ENCODE data around the gene KLHL3.

The KLHL3 gene

DNA sequence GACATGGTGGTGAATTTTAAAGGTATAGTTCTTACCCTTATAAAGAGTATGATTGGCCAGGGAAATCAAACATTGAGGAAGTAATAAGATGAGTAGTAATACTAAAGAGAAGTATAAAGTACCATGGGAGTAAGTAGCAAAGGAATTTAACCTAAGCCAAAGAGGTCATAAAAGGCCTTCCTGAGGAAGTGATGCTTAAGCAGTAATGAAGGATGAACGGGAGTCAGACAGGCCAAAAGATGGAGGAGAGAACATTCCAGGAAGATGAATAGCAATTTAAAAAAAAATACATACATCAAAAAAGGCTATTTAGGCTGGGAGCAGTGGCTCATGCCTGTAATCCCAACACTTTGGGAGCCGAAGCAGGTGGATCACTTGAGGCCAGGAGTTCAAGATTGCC is 29.0 kb downstream of the KLHL3 start:
- no peak for DNase-seq

DNA sequence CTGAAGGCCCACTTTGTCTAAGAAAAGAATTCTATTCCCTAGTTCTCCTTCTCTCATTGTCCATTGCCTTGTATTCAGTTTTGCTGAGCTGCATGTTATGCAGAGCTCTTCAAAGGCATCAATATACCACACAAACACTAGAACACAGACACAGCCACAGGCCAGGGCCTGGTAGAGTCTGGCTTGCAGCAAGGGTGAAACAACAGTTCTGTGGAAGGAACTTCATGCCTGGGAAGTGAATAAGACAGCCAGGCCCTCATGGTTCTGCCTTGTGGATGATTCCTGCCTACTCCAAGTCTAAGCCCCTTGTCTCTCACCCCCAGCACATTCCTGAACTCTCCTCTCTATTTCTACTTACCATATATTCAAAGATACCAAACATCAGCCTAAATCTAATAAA is 30.8 kb downstream of the KLHL3 start:
- DNase-seq, result no peak

DNA sequence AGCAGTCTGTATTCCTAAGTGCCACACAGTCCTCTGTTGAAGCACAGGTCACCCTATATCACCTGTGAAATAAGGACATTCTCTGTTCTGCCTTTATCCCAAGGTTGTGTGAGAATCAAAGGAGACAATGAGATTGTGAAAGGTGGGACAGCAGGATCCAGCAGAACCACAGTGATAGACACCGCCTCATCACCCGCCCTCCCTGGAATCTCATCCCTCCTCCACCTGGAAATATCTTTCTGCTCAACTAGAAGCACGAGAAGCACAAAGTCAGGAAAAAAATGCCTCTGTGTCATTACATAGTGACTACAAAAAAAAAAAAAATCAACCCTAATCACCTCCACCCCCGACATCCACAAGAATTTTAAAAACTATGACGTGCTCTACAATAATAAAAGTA is 32.3 kb downstream of the KLHL3 start:
- DNase-seq, result no peak

DNA sequence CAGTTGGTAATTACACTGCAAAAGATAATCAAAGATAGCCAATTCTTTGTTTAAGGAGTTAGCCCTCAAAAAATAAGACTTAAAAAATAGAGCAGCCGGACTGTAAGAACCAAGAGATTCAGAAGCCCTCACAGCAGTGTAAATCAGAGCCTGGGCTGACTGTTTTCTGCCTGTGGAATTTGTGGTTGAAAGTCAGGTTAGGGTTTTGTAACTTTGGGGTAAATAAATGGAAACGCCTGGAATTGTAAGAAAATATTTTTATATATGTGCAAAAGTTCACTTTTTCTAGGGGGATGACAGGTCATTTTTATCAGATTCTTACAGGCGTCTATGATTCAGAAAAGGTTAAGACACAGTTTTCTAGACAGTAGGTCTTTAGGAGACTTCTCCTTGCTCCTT is 35.6 kb downstream of the KLHL3 start:
- DNase-seq, result no peak

DNA sequence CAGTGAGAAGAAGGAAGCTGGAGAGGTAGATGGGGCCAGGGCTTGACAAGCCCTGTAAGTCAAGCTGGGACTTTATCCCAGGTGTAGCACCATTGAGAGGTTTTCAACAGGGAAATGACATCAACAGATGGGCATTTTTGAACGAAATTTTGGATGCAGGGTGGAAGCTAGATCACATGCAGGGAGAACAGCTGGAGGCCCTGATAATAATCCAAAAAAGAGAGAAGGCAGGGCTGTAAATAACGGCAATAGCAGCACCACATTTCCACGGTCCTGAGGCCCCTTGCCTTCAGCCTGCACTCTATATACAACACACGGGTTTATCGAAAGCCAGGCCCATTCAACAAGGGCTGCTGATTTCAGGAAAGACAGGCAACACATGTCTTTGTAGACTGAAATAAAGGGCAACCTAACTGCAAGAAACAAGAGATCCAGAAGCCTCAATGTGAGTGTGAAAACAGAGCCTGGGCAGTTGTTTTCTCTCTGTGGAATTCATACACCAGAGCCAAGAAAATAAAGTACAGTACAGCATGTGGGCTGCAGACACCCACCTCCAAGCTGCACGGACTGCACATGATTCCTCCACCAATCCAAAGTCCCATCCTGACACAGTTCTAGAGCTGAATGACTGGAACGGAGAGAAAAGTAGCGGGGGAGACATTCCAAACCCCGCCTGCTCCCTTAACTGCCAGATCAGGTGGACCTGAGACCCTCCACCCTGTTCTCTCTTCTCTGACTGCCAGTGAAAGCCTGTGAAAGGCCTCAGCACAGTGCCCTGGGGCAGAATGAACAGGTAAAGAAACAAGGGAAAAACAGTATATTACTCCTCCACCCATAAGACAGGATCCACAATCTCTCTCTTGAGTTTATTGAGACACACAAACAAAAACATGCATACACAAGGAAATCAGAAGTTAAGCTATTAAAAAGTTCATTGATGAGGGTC is 36.3 kb downstream of the KLHL3 start:
- DNase-seq, result no peak

DNA sequence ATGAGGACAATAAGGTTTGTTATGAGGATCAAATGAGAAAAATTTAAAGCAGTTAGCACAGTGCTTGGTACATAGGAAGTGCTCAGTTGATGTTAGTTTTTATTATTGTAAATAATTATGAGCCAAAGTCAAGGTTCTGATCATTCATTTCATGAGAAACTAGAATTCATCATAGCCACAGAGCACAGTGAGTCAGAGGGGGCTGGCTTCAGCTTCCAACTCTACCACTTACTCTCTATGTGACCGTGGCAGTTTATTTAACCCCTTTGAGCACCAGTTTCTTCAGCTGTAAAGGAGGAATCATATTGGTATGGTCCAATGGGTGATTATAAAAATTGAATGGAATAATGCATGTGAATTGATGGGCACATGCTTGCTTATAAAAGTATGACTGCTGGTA is 39.4 kb downstream of the KLHL3 start:
- no peak for DNase-seq

DNA sequence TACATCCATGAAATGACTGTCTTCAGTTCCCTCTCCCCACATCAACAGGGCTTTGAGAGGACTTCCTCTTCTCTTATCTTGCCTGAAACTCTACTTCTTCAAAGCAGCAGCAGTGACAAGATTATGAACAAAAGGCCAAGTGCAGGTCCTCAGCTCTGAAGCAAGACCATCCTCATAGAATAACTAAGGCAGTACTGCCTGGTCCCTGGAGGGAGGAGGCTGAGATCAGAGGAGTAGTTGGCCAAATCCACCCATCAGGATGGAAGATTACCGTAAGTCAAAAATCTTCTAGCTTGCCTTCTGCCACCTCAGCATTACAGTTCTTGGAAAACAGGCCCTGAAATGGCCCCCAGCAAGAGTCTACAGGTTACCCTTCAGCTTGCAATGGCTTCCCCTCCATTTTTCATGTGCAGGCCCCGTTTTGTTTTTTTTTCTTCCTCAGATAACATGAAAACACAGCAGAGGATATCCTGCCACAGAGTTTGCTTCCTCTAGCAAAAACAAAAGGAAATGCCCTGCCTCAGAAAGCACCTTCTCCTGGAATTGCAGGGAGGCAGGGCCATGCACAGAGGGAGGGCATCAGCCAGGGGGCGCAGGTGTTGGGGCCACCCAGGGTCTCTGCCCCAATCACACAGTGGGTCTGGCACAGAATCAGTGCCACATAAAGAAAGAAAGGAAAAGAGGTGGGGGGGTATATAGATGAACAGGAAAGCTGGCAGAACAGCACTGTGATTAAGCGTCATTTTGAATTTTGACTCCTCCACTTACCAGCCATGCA is 40.0 kb downstream of the KLHL3 start:
- DNase-seq, result peak; percentile 2

DNA sequence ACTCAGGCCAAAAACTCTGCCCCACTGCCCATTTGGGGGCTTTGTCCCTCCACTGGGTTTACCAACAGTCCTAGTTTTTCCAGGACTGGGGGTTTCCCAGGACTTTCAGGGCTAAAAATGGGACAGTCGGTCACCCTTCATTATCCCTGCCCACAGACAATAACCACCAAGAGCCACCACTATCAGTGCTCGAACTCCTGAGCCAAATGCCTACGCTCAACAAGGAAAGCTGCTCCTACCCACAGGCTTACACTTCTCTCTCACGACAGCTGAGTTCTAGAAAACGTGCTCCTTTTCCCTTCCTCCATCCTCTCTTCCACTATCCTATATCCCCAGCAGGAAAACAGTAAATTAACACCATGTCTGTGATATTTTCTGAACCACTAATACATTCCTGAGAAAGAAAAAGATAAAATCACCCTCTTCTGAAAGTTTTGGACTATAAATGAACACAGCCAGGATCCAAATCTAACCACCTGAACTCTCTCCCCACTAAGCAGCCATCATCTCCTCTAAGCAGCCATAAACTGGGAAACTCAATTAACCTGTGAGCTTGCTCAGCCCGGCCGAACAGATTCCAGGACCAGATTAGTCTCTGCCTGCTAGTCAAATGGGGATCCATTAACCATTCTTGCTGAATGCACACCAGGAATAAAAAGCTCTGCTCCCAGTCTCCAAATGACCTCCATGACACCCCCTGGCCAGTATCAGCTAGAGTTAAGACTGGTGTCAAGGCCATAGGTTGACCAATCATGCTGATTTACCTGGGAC is 41.8 kb downstream of the KLHL3 start:
- no peak for DNase-seq

DNA sequence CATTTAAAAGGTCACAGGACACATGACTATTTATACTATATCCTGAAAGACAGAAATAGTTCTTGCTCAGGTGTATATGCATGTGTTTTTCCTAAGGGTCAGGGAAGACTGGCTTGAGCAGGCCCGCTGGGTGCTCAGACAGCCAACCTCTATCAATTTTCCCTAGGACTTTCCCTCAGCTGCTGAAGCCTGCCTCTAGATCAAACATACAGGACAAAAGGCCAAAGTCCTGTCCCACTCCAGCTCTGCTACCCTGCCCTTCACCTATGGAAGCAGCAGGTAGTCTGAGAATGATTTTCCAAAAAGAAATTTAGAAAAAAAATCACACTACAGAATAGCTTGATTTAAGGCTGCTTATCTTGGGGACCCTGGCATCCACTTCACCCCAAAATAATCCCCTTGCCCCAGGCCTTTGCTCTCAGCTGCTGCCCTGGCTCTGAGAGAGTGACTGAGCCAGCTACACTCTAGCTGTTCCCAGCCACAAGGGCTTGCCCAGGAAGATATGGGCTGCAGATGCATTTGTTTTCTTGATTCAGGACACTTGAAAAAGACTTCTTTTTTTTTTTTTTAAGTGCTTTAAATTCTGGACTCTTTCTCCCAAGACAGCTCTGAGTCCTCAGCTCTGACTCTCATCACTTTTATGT is 42.5 kb downstream of the KLHL3 start:
- no peak for DNase-seq

DNA sequence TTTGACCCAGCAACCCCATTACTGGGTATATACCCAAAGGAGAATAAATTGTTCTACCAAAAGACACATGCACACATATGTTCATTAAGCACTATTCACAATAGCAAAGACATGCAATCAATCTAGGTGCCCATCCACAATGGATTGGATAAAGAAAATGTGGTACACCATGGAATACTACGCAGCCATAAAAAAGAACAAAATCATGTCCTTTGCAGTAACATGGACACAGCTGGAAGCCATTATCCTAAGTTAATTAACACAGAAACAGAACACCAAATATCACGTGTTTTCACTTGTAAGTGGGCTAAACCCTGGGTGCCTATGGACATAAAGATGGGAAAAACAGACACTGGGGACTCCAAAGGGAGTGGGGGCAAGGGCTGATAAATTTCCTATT is 46.6 kb downstream of the KLHL3 start:
- no peak for DNase-seq

DNA sequence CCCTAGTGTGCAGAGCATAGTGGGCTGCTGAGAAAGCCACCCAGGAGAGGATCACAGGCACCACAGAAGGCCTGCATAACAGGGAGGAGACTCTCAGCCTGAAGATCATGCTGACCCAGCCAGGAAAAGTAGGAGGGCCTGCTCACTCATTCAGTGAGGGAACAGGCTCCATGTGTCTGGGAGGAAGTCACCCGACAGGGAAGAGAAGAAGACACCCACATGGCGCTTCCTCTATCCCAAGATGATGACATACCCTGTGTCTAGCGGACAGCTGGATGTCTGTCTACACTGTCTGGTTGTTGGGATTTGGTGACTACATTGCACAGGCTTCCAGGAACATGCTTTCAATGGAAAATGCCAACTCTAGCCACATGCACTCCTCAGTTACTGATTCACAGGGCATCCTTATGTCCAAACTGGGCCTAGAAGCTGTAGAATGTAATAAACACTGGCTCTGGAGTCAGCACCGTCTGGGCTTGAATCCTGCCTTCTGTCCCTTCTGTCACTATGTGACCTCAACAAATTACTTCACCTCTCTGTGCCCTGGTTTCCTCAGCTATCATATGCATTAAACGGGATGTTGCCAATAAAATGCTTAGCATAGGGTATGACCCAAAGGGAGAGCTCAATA is 47.6 kb downstream of the KLHL3 start:
- DNase-seq, result no peak

DNA sequence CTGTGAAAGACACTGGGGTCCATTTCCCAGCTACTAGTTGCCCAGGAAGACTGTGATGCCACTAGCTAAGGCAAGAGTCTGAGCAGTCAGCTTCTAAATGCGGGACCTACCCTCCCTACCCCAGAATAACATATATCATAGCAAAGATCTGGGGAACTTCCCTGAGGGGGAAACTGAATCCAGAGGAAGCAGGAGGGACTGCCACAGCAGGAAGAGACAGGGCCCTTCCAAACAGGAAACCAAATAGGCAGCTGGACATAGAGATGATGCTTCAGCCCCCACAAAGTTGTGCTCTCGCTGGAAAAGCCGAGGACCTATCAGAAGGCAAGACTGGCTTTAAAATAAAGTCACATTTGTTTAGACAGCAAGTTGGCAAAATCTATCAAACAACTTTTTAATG is 51.1 kb downstream of the KLHL3 start:
- no peak for DNase-seq

DNA sequence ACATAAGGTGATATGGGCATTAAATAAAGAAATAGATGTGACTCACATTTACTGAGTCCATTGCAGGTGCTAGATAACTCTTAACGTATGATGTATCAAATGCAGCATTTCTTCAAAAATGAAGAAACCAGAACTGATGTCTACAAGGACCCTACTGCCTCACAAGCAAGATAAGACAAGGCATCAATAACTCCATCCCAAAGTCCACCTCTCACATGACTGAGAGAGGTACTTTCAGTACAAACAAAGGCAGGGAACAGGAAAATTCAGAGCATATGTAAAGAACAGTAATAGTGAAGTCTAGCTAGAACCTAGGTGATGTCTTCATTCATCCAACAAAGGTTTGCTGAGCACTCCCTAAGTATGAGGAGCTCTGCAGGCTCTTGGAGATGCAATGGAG is 54.7 kb downstream of the KLHL3 start:
- no peak for DNase-seq

DNA sequence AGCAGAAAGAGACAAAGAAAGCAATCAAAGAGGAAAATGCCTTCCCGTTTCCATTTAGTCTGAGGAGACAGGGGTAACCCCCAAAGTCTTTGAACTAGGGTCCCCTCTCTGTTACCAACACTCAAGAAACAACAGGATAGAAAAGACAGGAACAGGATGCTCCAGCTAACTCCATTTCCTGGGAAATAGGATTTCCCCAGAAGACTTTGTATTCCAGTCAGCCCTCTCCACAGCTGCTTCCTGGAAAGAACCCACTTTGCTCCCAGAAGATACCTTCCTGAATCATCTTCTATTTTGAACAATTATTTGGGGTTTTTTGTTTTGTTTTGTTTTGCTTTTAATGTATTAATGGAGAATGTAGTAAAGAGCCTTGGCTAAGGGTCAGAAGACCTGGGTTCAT is 56.0 kb downstream of the KLHL3 start:
- DNase-seq, result no peak

DNA sequence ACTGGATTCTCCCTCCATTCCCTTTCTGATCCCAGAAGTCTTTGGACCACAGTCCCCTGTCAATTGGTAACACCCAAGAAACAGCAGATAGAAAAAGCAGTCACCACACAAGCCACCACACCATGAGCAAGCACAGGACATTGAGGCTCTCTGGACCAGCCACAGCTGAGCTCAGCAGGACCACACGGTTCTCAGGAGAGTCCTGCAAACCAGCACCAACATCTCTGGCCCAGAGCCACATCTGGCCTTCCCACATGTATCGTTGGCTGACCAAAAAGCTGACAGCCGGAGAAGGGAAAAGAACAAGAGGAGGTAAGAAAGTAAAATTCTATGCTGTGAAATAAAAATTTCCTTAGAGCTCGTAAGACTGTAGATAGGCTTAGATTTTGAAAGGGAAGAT is 56.7 kb downstream of the KLHL3 start:
- no peak for DNase-seq

DNA sequence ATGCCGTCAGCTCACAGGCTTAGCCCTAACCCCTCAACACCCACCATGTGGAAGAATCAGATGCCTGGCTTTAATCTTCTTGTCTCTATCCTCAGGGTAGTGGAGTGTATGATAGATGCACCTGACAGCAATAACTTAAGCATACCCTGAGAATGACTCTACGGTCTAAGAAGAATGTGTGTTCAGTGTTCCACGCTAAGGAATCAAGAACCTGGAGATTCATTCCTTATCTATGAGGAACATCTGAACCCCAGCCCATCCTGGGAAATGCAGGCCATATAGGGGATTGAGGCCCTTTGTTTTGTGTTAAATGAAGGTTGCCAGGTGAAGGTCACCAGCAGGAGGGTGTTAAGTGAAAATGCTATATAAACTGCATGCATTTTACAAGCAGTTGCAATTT is 63.0 kb downstream of the KLHL3 start:
- no peak for DNase-seq

DNA sequence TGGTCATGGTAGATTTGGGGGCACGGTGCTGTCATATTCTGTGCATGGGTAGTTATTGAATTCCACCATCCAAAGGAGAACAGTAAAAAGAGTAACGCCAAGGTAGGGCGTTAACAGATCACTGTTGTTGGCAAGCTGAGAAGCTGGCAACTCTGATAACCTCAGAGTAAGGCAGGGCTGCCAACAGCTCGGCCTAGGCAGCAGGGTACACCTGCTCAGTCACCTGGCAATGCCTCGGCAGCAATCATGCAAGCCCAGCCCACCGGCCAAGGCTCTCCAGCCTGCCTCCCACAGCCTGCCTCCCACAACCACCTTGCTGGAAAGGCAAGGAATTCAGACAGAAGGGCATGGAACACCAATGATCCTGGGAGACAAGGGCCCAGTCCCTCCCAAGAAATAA is 63.9 kb downstream of the KLHL3 start:
- DNase-seq, result no peak

DNA sequence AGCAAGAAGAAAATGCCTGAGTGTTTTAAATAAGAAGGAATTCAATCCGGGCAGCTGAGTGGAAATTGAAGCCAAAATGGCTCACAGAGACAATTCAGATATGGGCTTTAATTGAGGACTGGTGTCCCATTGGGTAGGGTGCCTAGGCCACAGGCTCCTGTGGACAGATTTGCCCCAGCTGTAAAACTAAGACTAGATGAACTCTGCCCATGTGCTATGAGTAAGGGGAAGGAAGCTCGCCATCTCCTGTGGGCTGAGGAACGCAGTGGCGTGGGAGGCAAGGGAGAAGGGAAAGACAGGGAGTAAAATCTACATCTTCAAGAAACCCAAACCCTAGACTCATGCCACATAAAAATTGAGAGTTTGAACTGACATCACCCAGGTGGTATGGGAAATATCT is 66.1 kb downstream of the KLHL3 start:
- no peak for DNase-seq

DNA sequence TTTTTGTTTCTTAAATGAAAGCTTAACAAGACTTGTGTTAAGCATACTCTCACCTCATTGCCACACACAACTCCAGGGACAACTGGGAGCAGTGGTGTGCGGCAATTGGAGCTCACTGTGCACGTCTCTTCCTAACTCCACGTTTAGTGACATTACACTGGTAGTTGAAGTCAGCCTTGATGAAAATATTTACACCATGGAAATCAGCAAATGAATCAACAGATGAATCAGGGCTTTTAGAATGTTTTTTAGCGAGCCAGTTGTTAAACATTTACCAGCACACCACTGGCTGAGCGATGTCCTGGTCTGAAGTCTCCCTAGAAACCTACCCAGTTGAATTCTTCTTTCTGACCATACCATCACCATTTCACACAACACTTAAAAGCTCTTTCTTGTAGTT is 67.3 kb downstream of the KLHL3 start:
- DNase-seq, result no peak

DNA sequence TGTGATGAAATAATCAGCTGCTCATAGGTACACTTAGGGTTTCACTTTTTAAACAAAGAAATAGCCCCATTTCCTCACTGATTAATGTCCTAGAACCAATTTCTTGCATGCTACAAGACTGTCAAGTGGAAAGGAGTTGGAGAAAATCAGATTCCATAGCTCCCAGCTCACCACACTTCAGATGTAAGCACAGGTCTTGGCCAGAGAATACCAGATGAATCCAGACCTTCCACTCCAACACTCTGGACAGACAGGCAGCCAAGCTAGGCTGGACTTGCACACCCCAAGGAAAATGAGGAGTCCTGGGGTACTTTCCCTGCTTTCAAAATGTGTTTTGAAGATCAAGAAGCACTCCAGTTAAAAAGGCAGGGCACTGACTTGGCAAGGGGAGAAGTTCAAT is 68.5 kb downstream of the KLHL3 start:
- DNase-seq, result no peak

DNA sequence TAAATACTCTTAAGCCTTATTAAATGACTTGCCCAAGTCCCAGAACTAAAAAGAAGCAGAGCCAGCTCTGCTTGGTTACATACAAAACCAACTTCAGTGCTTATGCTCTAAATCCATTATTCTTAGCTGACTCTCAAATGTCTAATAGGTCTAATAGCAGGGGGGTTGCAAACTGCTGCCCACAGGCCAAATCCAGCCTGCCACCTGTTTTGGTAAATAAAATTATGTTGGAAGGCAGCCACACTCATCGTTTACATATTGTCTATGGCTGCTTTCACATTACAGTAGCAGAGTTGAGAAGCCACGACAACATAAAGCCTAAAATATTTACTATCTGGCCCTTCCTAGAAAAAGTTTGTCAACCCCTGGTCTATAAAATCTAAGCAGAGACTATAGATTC is 69.0 kb downstream of the KLHL3 start:
- no peak for DNase-seq

DNA sequence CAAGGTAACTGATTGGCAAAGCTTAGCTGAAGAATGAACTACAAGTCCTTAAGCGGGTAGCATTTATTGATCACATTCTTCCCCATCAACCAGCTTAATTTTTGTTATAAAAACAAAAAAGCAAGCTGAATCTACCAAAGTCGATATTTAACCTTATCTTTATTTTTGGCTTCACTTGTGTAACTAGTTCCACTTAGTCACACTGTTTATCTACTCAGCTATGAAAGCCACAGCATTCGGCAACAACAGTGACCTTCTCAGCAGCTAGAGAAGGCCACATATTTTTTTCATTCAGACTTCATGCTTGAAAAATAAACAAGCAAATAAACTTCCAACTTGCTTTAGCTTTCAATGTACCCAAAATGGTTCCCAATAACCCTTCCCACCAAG is 69.4 kb downstream of the KLHL3 start:
- no peak for DNase-seq
